HG03103 (cell line): Measurements from ENCODE around the gene ANK2.

ENCODE experiments used
- ATAC-seq: cut with Tn5 transposase; IDR thresholded peaks from one replicate; pipeline ENCODE4 v1.9.1; 2021; ENCODE audit warnings: low read depth; ENCODE audit not compliant: unreplicated experiment

ANK2 gene

DNA sequence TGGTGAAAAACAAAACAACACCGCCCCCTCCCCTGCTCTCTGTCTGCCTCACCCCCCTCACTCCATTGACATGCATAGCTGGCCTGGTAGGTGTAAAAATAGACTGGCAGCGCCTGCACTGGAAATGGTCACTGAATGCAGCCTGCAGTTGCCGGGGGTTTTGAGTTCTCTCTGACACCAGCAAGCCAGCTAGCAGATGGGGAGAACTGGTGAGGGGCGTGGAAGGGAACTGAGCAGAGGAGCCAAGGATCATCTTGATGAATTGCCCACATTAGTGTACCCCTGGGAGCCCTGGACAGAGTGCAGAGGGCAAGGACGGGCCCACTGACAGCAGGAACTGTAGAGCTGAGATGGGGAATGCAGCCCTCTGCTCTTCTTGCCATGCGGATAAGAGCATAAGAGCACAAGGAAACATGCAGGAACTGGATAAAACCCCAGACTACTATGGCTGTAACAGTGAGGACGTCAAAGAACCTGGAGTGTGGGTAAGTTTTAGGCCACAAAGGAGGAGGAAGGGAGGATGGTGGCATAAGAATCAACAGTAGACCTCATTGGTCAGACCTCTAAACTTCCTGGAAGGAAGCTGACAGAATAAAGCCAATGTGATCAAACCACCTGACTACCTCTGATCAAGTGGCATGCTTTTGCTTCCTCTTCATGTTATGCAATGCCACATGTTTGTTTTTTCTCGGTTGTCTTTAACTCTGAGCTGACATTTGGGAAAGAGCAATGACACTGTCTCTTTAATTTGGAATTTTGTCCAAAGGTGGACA is 96.3 kb downstream of the ANK2 start:
- no peak for ATAC-seq

- peak; percentile 83 for ATAC-seq
Measured at GRCh38 chr4:113146876-113147358, 97.5 kb downstream of the ANK2 start.

- ATAC-seq: no peak
Measured at GRCh38 chr4:113147498-113148111, 98.2 kb downstream of the ANK2 start.

DNA sequence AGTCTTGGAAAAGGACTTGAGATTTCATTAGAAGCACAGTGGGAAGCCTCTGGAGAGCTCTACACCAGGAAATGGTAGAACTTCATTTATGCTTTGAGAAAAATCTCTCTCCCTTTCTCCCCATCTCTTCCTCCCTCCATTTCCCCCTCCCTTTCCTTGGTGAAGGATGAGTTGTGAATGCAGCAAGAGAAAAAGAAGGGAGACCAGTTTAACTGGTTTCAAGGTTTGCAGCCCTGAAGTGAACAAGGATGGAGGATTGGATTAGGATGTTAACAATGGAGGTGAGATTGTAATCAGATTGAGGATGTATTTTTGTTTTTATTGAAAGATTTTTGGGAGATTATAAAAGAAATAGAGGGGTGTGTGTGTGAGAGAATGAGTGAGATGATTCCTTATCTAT is 99.5 kb downstream of the ANK2 start:
- no peak for ATAC-seq

DNA sequence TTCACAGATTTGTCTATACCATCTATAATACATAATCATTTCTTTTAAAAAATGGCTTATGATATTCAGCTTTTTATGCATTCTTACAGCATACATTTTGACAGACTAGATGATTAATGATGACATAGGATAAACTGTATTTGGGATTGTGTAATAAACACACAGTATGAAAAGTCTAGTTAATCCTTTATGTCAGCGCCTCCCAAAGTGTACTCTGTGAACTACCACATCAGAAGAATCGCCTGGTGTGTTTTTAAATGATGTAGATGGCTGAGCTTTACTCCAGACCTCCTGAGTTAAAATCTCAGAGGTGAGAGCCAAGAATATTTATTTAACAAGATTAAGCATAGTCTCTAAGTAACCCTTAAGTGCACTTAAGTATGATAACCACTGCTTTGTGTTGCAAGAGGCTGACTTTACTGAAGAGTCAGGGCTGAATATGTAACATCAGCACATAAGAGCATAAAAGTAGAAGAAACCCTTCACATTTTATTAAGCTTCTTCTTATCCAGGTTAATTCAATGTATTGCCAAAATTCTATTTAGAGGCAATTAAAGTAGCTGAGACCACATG is 104.2 kb downstream of the ANK2 start:
- no peak for ATAC-seq

DNA sequence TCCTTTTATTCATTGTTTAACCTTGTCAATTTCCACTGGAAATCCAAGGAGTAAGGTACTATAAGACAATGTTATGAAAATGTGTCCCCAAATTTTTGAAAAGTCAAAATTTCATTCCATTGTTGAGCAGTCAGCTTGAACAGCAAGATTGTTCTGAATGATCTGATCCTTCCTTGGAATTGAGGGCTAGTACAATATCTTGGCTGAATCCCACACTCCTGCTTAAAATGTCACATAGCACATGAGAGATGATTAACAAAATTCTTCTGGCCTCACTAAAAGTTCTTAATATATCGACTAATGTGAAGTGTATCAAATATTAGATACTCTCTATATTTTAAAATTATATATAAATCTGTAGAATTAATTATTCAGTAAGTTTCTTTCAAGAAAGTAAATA is 104.8 kb downstream of the ANK2 start:
- no peak for ATAC-seq

DNA sequence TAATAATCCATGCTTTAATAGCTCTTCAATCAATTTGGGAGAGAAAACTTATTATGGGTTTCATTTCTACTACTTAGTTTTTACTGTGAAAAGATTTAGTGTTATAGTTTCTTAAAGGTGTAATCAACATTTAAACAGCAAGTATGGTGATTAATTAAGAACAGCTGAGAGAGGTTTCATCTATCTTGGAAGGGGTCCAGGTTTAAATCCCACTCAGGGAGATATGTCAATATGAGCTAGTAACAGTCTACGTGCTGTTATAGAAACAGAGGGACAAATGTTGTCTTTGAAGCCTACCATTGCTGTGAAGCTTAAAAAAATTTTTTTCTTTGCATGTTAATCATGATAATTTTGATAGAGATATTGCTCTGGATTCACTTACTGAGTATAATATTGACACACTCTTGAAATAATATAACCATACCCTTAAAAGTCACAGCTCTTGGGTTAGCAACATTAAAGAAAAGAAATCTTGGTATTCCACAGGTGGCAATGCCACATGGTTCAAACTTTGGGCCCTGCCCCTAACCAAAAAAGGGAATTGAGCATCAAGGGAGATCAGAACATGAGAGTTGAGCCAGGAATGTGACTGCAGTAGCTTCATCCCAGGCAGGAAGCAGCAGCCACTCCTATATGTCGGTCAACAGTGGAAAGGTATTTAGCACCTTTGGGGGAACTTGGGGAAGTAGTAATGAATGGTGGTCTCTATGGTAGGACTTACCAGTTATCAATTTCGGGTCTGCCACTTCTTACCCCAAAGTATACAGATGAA is 107.8 kb downstream of the ANK2 start:
- ATAC-seq: no peak

- ATAC-seq: no peak
Measured at GRCh38 chr4:113159942-113160545, 110.6 kb downstream of the ANK2 start.

DNA sequence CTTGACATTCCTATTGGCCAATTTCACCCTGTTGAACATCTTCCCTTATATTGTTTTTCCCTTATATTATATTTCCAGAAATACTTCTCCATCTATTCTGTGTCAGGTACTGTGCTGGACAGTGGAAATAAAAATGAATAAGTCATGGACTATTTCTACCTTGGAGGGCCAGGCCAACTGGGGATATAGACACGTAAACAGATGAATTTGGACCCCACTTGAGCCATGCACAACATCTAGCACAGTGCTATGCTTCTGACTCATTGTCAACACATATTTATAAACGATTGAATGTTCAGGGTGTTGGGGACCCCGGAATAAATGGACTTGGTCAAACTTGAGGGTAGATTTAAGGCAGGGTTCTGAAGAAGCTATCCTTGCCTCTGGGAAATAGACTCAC is 111.1 kb downstream of the ANK2 start:
- no peak for ATAC-seq

GRCh38 chr4:113162089-113162488 is 112.6 kb downstream of the ANK2 start:
- no peak for ATAC-seq

DNA sequence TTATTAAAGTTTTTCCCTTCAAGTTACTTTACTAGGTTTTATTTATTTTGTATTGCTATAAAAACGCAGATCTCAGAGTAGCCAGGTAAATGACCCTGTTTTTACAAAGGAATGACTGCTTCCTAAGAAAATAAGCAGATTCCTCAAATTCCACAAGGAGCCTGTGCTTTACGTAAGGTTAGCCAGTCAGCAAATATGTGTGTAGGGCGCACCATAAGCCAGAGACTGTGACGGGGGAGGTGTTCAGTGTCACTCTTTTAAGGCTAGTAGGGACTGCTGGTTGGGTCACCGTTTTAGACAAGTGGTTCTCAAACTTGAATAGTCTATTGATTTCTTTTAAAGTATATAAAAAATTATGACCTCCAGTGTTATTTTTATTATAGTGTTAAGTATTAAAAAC is 119.9 kb downstream of the ANK2 start:
- no peak for ATAC-seq

- ATAC-seq: no peak
Measured at GRCh38 chr4:113170115-113170804, 120.8 kb downstream of the ANK2 start.

DNA sequence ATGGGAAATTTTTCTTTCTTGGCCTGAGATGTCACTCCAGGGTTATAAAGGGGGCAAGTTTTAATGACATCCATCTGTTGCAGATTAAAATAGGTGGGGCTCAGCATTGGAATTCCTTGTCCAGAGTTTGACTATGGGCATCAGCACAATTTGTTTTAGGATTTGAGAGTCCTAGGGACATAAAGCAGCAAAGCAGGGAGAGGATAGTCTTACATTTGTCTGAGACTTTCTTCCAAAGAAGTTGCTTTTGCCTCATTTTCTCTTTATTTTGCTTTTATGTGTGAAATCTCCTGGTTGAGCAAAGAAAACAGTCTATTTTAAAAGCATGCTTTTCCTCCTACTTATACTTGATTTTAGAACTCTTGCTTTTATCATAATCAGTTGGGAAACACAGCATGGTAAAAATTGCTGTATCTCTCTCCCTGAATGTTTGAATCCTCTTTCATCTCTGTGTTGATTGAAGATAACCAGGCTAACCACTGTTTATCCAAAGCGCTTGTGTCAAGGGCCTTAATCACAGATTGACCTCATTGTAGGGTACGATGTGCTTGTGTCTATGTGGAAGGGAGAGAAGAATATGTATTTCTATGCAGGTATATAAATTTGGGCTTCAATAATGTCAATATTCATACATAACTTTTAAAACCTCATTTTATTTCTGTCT is 121.5 kb downstream of the ANK2 start:
- no peak for ATAC-seq

DNA sequence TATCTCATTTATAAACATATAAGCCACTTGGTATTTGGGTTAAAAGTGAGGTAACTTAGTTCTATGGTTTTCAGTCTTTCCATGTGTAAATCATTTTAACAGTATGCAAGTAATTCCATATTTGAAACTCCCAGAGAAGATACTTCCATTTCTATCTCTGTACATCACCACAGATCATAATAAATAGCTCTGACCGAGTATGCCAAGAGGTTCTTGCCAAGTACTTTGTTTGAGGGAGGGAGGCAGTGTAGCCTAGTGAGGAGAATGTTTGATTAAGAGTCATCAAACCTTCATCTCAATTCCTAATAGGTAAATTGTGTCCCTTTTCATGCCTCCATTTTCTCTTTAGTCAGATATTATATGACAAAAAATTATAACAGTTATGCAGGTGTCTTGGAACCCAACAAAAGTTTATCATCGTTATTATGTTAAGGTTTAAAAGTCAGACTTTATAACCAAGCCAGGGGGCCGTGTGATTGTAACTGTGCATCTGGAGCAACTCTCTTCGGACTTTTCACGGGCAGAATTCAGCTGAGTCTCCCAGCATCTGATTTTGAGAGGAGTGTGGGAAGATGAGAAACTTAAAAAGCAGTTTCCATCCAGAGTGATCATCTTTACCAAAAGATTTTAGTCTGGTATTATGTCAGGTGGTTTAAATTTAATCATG is 123.8 kb downstream of the ANK2 start:
- ATAC-seq: no peak

DNA sequence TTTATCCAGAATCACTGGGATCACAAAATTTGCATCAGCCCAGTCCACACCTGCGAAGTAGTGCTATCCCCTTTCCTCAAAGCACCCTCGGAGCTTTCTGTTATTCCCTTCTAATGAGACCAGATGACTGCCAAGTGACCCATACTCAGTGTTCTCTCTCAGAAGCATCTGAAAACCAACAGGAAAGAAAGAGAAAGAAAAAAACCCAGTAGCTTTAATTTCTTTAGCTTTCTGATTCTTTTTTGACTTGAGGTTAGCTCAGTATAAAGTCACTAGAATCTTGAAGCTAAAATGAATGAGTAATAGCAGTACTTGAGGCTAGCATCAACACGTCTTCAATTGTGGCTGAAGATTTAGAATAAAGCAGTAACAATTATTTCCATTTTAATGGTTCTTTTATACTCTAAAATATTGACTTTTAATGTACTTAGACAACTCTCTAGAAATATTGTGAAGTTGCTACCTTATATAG is 124.4 kb downstream of the ANK2 start:
- no peak for ATAC-seq

GRCh38 chr4:113179091-113179490 is 129.6 kb downstream of the ANK2 start:
- no peak for ATAC-seq

- no peak for ATAC-seq
Measured at GRCh38 chr4:113179996-113180395, 130.5 kb downstream of the ANK2 start.

DNA sequence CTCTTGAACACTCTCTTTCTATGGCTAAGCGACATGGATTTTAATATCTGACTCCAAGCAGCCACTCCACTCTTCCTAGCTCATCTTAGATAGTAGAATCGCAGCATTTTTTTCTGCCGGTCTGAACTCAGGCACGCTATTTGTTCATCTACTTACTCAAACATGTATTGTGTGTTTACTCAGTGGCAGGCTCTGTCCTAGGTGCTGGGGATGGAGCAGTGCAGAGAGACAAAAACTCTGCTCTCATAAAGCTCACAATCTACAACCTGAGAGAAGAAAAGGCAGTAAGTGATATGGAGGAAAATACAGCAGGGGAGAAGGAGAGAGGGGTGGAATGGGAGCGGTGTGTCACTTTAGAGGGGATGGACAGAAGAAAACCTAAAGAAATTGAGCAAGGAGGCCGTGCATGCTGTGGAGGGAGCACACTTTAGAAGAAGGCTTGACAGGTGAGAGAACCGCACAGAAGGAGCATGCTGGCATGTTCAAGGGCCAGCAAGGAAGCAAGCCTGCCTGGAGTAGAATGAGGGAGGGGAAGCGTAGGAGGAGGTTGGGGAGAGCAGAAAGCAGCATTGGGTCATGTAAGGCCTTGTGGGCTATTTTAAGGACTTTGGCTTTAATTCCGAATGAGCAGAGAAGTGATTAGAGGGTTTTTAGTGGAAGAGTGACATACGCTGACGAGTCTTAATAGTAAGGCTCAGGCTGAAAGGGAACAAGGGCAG is 132.0 kb downstream of the ANK2 start:
- no peak for ATAC-seq
